Keratinocyte (primary cell): ENCODE measurements around the gene MIOX. TPM values are rescaled to one million over a fixed set of nuclear protein-coding genes. Genes with fewer than 3 reads are reported as not detected.

ENCODE experiments used
- DNase-seq: peaks from one replicate; pipeline ENCODE4 v3.0.0-alpha.2; 2011; ENCODE audit warnings: low read depth, missing footprints, low spot score
- FAIRE-seq: peaks from 2 replicates; lab custom pipeline; 2011; peaks lifted over from hg19 to GRCh38; lab: Jason Lieb, UNC
- H2AFZ ChIP-seq: 2 replicates; pipeline ENCODE4 v1.6.0; 2012; ENCODE audit warnings: low read length, control low read depth, inconsistent platforms; ENCODE audit not compliant: control insufficient read depth
- H3K27ac ChIP-seq: 2 replicates; pipeline ENCODE4 v1.5.1; 2011; ENCODE audit warnings: low read length; ENCODE audit not compliant: control insufficient read depth, insufficient read depth
- H3K27me3 ChIP-seq: 3 replicates; pipeline ENCODE4 v1.6.0; 2011; ENCODE audit warnings: low read length; ENCODE audit not compliant: control insufficient read depth, insufficient read depth; ENCODE audit errors: extremely low read depth
- H3K36me3 ChIP-seq, 2 experiments: 2 replicates in 1 of 2; 3 replicates in 1 of 2; pipeline ENCODE4 v1.5.1; 2011; ENCODE audit warnings: low read length in 2 of 2, mild to moderate bottlenecking in 1 of 2; ENCODE audit not compliant: control insufficient read depth in 2 of 2, insufficient read depth in 2 of 2; ENCODE audit errors: extremely low read depth in 1 of 2
- H3K4me1 ChIP-seq: 3 replicates; pipeline ENCODE4 v1.5.1; 2011; ENCODE audit warnings: low read length; ENCODE audit not compliant: control insufficient read depth, insufficient read depth; ENCODE audit errors: extremely low read depth
- H3K4me2 ChIP-seq: 3 replicates; pipeline ENCODE4 v1.6.0; 2011; ENCODE audit warnings: low read depth, low read length; ENCODE audit not compliant: control insufficient read depth, insufficient read depth; ENCODE audit errors: extremely low read depth
- H3K4me3 ChIP-seq, 3 experiments: fragments of 200-600 bp in 1 of 3; sonication (generic) in 1 of 3; 2 replicates in 2 of 3; 3 replicates in 1 of 3; pipeline ENCODE4 v1.5.1; 2011 to 2016; ENCODE audit warnings: low read length in 3 of 3, mild to moderate bottlenecking in 3 of 3, control low read depth in 2 of 3, inconsistent platforms in 1 of 3, low read depth in 1 of 3, mixed read lengths in 1 of 3, mixed run types in 1 of 3, moderate library complexity in 1 of 3; ENCODE audit not compliant: control insufficient read depth in 2 of 3, insufficient read depth in 2 of 3; ENCODE audit errors: extremely low read depth in 1 of 3
- H3K79me2 ChIP-seq: 2 replicates; pipeline ENCODE4 v1.6.0; 2012; ENCODE audit warnings: low read length; ENCODE audit not compliant: control insufficient read depth, insufficient read depth
- H3K9ac ChIP-seq: 3 replicates; pipeline ENCODE4 v1.6.0; 2011; ENCODE audit warnings: low read length; ENCODE audit not compliant: control insufficient read depth, insufficient read depth; ENCODE audit errors: extremely low read depth
- H3K9me1 ChIP-seq: 3 replicates; pipeline ENCODE4 v1.6.0; 2011; ENCODE audit warnings: low read length; ENCODE audit not compliant: control insufficient read depth, insufficient read depth; ENCODE audit errors: extremely low read depth
- H3K9me3 ChIP-seq: 2 replicates; pipeline ENCODE4 v1.5.1; 2012; ENCODE audit warnings: low read depth, low read length; ENCODE audit not compliant: control insufficient read depth
- H4K20me1 ChIP-seq: 3 replicates; pipeline ENCODE4 v1.6.0; 2011; ENCODE audit warnings: low read length; ENCODE audit not compliant: control insufficient read depth, insufficient read depth; ENCODE audit errors: extremely low read depth
- EZH2 ChIP-seq: IDR thresholded peaks from one replicate; pipeline ENCODE4 v1.6.1; 2012; ENCODE audit warnings: inconsistent platforms, mild to moderate bottlenecking, low read length, moderate library complexity
- dilution Hi-C: fragments of 300-500 bp; cut with MboI; formaldehyde crosslinking; loops from one replicate; pipeline ENCODE4 v1.7.0; 2020; ENCODE audit warnings: low sequenced_read_pairs; ENCODE audit not compliant: extremely low pct_ligation_motif_present
- polyA plus RNA-seq, 5 experiments: library from polyadenylated mRNA; depleted of rRNA in 3 of 5; stranded (reverse) in 3 of 5; stranded (forward) in 1 of 5; unstranded in 1 of 5; fragments of >200 nt; gene quantifications; 1 replicate in 1 of 5; 2 replicates in 3 of 5; 3 replicates in 1 of 5; pipeline versions ENCODE4 v1.2.1 to v1.2.3, GENCODE V29; 2011 to 2012; ENCODE audit warnings: missing spikeins in 2 of 5, low read depth in 1 of 5, low replicate concordance in 1 of 5
- TF ChIP-seq, protein P1 (sequence below), 3 experiments: IDR thresholded peaks in 1 of 3; conservative IDR thresholded peaks in 1 of 3; optimal IDR thresholded peaks in 1 of 3; 2 replicates in 2 of 3; 3 replicates in 1 of 3; pipeline versions ENCODE3 to v1.5.1; 2011; ENCODE audit warnings: low read length in 3 of 3, mild to moderate bottlenecking in 3 of 3, moderate library complexity in 2 of 3, control low read depth in 1 of 3, inconsistent platforms in 1 of 3; ENCODE audit not compliant: insufficient read depth in 2 of 3; ENCODE audit errors: extremely low read depth in 1 of 3

Gene MIOX
- polyA plus RNA-seq, 1 donor (not counting 4 experiments of a cell fraction or from before 2014, with no cell fraction given), result not detected

DNA sequence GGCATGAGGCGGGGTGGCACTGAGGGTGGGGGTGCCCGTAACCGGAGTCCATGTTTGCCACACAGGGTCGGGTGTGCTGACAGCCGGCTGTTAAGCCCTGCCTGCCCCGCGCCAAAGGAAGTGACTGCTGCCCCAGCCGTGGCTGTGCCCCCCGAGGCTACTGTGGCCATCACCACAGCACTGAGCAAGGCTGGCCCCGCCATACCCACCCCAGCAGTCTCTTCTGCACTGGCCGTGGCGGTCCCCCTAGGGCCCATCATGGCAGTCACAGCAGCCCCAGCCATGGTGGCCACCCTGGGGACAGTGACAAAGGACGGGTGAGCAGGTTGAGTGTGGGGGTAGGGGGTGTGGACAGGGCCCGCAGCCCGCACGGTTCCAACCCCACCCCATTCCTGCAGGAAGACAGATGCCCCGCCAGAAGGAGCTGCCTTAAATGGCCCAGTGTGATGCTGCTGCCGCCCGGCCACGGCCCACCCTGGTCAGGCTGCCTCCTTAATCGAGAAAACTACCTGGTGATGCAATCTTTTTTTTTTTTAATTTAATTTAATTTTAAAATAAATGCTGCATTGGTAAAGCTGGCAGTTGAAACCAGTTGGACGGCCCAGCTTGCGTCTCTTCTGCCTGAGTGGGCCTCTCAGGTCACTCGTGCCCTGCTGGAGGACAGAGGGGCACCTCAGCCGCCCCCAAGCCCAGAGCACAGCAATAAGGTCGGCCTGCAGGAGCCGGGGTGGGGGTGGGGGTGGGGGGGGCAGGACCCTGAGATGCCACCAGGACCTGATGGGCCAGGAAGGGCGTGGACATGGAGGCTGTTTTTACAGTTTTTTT is 42.6 kb upstream of the MIOX start:
- H3K36me3 ChIP-seq, result peaks cover 20 to 23% of the 10 kb centered on the region in 2 experiments

DNA sequence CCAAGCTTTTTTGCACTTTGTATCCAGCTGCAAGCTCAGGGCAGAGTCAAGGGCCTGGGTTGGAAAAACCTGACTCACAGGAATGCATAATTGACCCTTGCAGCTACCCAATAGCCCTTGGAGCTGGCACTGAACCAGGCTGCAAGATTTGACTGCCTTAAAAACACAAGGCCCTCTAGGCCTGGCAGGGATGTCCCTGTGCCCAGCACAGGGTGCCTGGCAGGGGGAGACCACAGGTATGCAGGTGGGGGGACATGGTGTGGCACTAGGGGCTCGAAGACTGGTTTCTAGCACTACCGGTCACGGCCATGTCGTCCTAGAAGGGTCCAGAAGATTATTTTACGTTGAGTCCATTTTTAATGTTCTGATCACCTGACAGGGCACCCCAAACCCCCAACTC is 42.0 kb upstream of the MIOX start:
- Histone ChIP-seq H3K9me1 (no peaks in the 10 kb centered on the region), H2AFZ (no peak overlapping the region), H3K9ac (no peak overlapping the region), H3K79me2 (no peaks in the 10 kb centered on the region), H3K4me3 (no peak overlapping the region), H3K27me3 (no peaks in the 10 kb centered on the region), H3K36me3 (peaks cover 22 to 23% of the 10 kb centered on the region in 2 experiments), H4K20me1 (peaks cover 5% of the 10 kb centered on the region), H3K4me2 (no peak overlapping the region), H3K27ac (no peak overlapping the region), H3K9me3 (no peaks in the 10 kb centered on the region), H3K4me1 (no peaks in the 10 kb centered on the region)
- FAIRE-seq (no peak), DNase-seq (no peak)
- TF ChIP-seq, protein P1, sequence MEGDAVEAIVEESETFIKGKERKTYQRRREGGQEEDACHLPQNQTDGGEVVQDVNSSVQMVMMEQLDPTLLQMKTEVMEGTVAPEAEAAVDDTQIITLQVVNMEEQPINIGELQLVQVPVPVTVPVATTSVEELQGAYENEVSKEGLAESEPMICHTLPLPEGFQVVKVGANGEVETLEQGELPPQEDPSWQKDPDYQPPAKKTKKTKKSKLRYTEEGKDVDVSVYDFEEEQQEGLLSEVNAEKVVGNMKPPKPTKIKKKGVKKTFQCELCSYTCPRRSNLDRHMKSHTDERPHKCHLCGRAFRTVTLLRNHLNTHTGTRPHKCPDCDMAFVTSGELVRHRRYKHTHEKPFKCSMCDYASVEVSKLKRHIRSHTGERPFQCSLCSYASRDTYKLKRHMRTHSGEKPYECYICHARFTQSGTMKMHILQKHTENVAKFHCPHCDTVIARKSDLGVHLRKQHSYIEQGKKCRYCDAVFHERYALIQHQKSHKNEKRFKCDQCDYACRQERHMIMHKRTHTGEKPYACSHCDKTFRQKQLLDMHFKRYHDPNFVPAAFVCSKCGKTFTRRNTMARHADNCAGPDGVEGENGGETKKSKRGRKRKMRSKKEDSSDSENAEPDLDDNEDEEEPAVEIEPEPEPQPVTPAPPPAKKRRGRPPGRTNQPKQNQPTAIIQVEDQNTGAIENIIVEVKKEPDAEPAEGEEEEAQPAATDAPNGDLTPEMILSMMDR (optimal IDR thresholded peaks at IDR 0.05 in 1 of 3, IDR thresholded peaks at IDR 0.05 in 1 of 3, conservative IDR thresholded peaks at IDR 0.05 in 1 of 3; ENCODE audit: extremely low read depth in 1 of 3, insufficient read depth in 2 of 3, low read length in 3 of 3), result no peak
- TF ChIP-seq EZH2, result no peak
- dilution Hi-C loops, result no loop called here

More for the DNA sequence above, 42.6 kb upstream of the MIOX start:
- no peak overlapping the region for H3K9ac ChIP-seq
- DNase-seq (no peak), FAIRE-seq (no peak)
- H3K27ac ChIP-seq, result no peak overlapping the region
- H4K20me1 ChIP-seq, result peaks cover 5% of the 10 kb centered on the region
- H3K9me1 ChIP-seq, result no peaks in the 10 kb centered on the region
- H2AFZ ChIP-seq, result no peak overlapping the region
- dilution Hi-C loops, result no loop called here
- no peak overlapping the region for H3K4me2 ChIP-seq
- no peaks in the 10 kb centered on the region for H3K27me3 ChIP-seq
- H3K4me3 ChIP-seq, result no peak overlapping the region
- H3K4me1 ChIP-seq, result no peaks in the 10 kb centered on the region
- H3K9me3 ChIP-seq, result no peaks in the 10 kb centered on the region
- TF ChIP-seq, protein P1 (optimal IDR thresholded peaks at IDR 0.05 in 1 of 3, IDR thresholded peaks at IDR 0.05 in 1 of 3, conservative IDR thresholded peaks at IDR 0.05 in 1 of 3; ENCODE audit: extremely low read depth in 1 of 3, insufficient read depth in 2 of 3, low read length in 3 of 3), result no peak
- no peak for TF ChIP-seq EZH2
- H3K79me2 ChIP-seq, result no peaks in the 10 kb centered on the region
